Stomach (tissue), 9 donors: ENCODE data around the gene FIBP. TPM values are rescaled to one million over a fixed set of nuclear protein-coding genes. Genes with fewer than 3 reads are reported as not detected.

ENCODE experiments used
- DNase-seq, 2 donors: peaks; one replicate each; pipeline versions ENCODE4 v3.0.0 to v3.0.0-alpha.2; 2013 to 2019
- H3K27ac ChIP-seq, 5 donors: fragments of 200-600 bp in 4 of 5; sonication (generic) in 4 of 5; one replicate each; pipeline ENCODE4 v1.5.1; 2013 to 2019; ENCODE audit warnings: mild to moderate bottlenecking in 1 of 5, moderate library complexity in 1 of 5
- H3K27me3 ChIP-seq, 3 donors: fragments of 200-600 bp; sonication (generic); one replicate each; pipeline ENCODE4 v1.5.1; 2017 to 2019; ENCODE audit warnings: mixed run types in 1 of 3
- H3K36me3 ChIP-seq, 4 donors: fragments of 200-600 bp; sonication (generic); 1 replicate in 3 of 4; 2 replicates in 1 of 4; pipeline ENCODE4 v1.5.1; 2016 to 2019
- H3K4me1 ChIP-seq, 4 donors: fragments of 200-600 bp; sonication (generic); one replicate each; pipeline ENCODE4 v1.5.1; 2016 to 2019
- H3K4me3 ChIP-seq, 4 donors: fragments of 200-600 bp; sonication (generic) in 3 of 4; one replicate each; pipeline ENCODE4 v1.5.1; 2016 to 2019; ENCODE audit warnings: mild to moderate bottlenecking in 1 of 4
- H3K9me3 ChIP-seq, 4 donors: fragments of 200-600 bp; sonication (generic); one replicate each; pipeline ENCODE4 v1.5.1; 2016 to 2019
- EP300 ChIP-seq: sonication (generic); formaldehyde crosslinking; IDR thresholded peaks from one replicate; pipeline ENCODE4 v1.6.1; 2017; ENCODE audit warnings: antibody characterized with exemption
- POLR2A ChIP-seq, 4 donors: fragments of 450-650 bp; IDR thresholded peaks; one replicate each; pipeline ENCODE4 v1.6.1; 2016; ENCODE audit warnings: antibody characterized with exemption in 4 of 4, control low read depth in 2 of 4, mild to moderate bottlenecking in 1 of 4, moderate library complexity in 1 of 4
- POLR2AphosphoS5 ChIP-seq, 3 donors: sonication (generic); formaldehyde crosslinking; IDR thresholded peaks; one replicate each; pipeline ENCODE4 v1.6.1; 2016; ENCODE audit warnings: antibody characterized with exemption in 3 of 3
- WGBS, 5 donors: extraction: QIAGEN DNeasy Blood & Tissue Kit in 3 of 5; methylation state at CpG; one replicate each; pipeline versions ENCODE4 v1.1.5 to v1.1.7; 2013 to 2018; 5-methylcytosine and 5-hydroxymethylcytosine counted together
- intact Hi-C: fragments of 100-400 bp; cut with DNase I; formaldehyde crosslinking; loops from one replicate; pipeline ENCODE4 v1.15.1; 2023; ENCODE audit warnings: low total_unique reads
- polyA plus RNA-seq, 3 donors: library from polyadenylated mRNA; stranded (reverse); fragments of 200-250 nt; gene quantifications; one replicate each; pipeline ENCODE4 v1.2.3, GENCODE V29; 2013
- total RNA-seq, 5 donors: library from RNA; depleted of rRNA; stranded (reverse); fragments of >200 nt; gene quantifications; one replicate each; pipeline versions ENCODE4 v1.1.0 to v1.2.3, GENCODE V29; 2014 to 2016
- TF ChIP-seq, protein P1 (sequence below), 7 experiments: fragments of 450-650 bp in 4 of 7; fragments of 200-600 bp in 3 of 7; sonication (generic) in 3 of 7; IDR thresholded peaks; one replicate each; pipeline ENCODE4 v1.5.1; 2016 to 2019; ENCODE audit warnings: antibody characterized with exemption in 7 of 7, control low read depth in 2 of 7, mild to moderate bottlenecking in 1 of 7
- donor health status: healthy with polysubstance abuse.
- donor health status: Bipolar disorder and iron deficiency.
- donor health status: healthy.

Gene FIBP
- total and polyA plus RNA-seq, 8 donors, result 25.4 to 488 (median 70.2) TPM

GRCh38 chr11:65883786-65884715 lies 4.2 kb downstream of the FIBP start:
- intact Hi-C loops, result loop anchor here (5.0 kb wide), 1 partner anchor 78 kb away; the partner anchor contains the start of gene SART1
- H3K36me3 ChIP-seq, result peaks cover 20 to 54% (median 45%) of the 10 kb centered on the region in 4 donors
- WGBS, 5 donors, result 80 to 89% (median 86%) methylated on average over 27 to 28 of the region's 28 CpGs

DNA sequence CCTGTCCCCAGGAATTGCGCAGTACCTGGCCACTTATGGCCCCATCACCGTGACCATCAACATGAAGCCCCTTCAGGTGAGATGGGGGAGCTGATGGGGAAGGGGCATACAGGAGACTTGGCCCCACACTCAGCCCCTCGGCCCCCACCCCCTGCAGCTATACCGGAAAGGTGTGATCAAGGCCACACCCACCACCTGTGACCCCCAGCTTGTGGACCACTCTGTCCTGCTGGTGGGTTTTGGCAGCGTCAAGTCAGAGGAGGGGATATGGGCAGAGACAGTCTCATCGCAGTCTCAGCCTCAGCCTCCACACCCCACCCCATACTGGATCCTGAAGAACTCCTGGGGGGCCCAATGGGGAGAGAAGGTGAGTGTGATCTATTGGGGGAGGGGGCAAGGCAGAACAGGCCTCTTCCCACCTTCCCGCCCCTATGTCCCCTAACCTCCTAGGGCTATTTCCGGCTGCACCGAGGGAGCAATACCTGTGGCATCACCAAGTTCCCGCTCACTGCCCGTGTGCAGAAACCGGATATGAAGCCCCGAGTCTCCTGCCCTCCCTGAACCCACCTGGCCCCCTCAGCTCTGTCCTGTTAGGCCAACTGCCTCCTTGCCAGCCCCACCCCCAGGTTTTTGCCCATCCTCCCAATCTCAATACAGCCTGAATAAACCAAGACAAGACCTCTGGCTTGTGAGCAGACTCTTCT lies 5.1 kb downstream of the FIBP start:
- TF ChIP-seq POLR2A (IDR thresholded peaks at IDR 0.05), result no peak
- no peak for TF ChIP-seq EP300
- TF ChIP-seq, protein P1, sequence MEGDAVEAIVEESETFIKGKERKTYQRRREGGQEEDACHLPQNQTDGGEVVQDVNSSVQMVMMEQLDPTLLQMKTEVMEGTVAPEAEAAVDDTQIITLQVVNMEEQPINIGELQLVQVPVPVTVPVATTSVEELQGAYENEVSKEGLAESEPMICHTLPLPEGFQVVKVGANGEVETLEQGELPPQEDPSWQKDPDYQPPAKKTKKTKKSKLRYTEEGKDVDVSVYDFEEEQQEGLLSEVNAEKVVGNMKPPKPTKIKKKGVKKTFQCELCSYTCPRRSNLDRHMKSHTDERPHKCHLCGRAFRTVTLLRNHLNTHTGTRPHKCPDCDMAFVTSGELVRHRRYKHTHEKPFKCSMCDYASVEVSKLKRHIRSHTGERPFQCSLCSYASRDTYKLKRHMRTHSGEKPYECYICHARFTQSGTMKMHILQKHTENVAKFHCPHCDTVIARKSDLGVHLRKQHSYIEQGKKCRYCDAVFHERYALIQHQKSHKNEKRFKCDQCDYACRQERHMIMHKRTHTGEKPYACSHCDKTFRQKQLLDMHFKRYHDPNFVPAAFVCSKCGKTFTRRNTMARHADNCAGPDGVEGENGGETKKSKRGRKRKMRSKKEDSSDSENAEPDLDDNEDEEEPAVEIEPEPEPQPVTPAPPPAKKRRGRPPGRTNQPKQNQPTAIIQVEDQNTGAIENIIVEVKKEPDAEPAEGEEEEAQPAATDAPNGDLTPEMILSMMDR (IDR thresholded peaks at IDR 0.05), result no peak
- TF ChIP-seq POLR2AphosphoS5 (IDR thresholded peaks at IDR 0.05), result no peak
- Histone ChIP-seq H3K36me3 (peaks cover 20 to 54% (median 45%) of the 10 kb centered on the region in 4 donors), H3K4me3 (no peak overlapping the region), H3K9me3 (no peaks in the 10 kb centered on the region), H3K4me1 (peaks cover 25 to 41% (median 36%) of the 10 kb centered on the region in 4 donors), H3K27ac (no peak overlapping the region), H3K27me3 (no peaks in the 10 kb centered on the region)
- no peak for DNase-seq
- intact Hi-C loops, result loop anchor here (5.0 kb wide), 1 partner anchor 79 kb away; the partner anchor contains the start of gene SART1
- 72 to 94% (median 92%) methylated on average over 5 to 13 of the region's 13 CpGs for WGBS, 5 donors

More at GRCh38 chr11:65883786-65884715, 4.2 kb downstream of the FIBP start:
- Histone ChIP-seq H3K27ac (peak overlapping the region in 1 of 5 donors; percentile 51), H3K27me3 (no peaks in the 10 kb centered on the region), H3K4me1 (peaks cover 25 to 46% (median 40%) of the 10 kb centered on the region in 4 donors), H3K4me3 (no peak overlapping the region), H3K9me3 (no peaks in the 10 kb centered on the region)
- DNase-seq, result no peak
- TF ChIP-seq, protein P1 (IDR thresholded peaks at IDR 0.05), result no peak
- no peak for TF ChIP-seq EP300
- no peak for TF ChIP-seq POLR2AphosphoS5 (IDR thresholded peaks at IDR 0.05)
- no peak for TF ChIP-seq POLR2A (IDR thresholded peaks at IDR 0.05)

DNA sequence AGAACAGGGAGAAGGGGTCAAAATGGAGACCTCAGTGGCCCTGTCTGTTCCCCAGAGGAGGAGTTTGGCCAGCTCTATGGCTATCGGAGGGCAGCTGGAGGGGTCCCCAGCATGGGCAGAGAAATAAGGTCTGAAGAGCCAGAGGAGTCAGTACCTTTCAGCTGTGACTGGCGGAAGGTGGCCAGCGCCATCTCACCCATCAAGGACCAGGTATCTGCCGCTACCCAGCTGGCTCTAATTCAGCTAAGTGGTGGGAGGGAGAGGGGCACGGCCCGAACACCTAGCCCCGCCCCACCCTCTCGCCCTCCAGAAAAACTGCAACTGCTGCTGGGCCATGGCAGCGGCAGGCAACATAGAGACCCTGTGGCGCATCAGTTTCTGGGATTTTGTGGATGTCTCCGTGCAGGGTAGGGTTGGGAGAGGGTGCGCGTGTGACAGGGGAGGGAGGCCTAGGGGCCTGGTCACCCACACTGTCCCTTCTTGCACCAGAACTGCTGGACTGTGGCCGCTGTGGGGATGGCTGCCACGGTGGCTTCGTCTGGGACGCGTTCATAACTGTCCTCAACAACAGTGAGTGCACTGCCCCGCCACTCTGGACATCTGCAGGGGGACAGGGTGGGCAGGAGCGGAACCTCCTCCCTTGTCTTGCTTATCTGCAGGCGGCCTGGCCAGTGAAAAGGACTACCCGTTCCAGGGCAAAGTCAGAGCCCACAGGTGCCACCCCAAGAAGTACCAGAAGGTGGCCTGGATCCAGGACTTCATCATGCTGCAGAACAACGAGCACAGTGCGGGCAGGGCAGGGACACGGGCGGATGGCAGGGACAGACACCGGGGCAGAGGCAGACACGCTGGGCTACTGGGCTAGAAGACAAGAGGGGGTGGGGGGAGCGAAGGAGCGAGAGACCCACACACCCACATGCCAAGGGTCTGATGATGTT lies 5.9 kb downstream of the FIBP start:
- peaks cover 20 to 54% (median 45%) of the 10 kb centered on the region in 4 donors for H3K36me3 ChIP-seq
- H3K9me3 ChIP-seq, result no peaks in the 10 kb centered on the region
- TF ChIP-seq POLR2A (IDR thresholded peaks at IDR 0.05) (no peak), EP300 (no peak), POLR2AphosphoS5 (IDR thresholded peaks at IDR 0.05) (no peak)
- TF ChIP-seq, protein P1 (IDR thresholded peaks at IDR 0.05), result no peak
- intact Hi-C loops, result loop anchor here (5.0 kb wide), 1 partner anchor 80 kb away; the partner anchor contains the start of gene SART1
- peaks cover 20 to 35% (median 29%) of the 10 kb centered on the region in 4 donors for H3K4me1 ChIP-seq
- no peak for DNase-seq
- WGBS, 5 donors, result 88 to 93% (median 89%) methylated on average over 20 to 30 of the region's 30 CpGs
- no peaks in the 10 kb centered on the region for H3K27me3 ChIP-seq
- no peak overlapping the region for H3K4me3 ChIP-seq
- no peak overlapping the region for H3K27ac ChIP-seq
